HepG2 (cell line): ENCODE results near the gene UBQLN1. TPM values are rescaled to one million over a fixed set of nuclear protein-coding genes. Genes with fewer than 3 reads are reported as not detected.

Experiments
- ATAC-seq: fragments of 200-7000 bp; cut with Tn5 transposase; 3 replicates; pipeline ENCODE4 v1.9.1; 2020; ENCODE audit warnings: mild to moderate bottlenecking, moderate library complexity
- BruUV-seq: library from RNA; stranded (reverse); fragments of 400-500 nt; replicated peaks from 2 replicates; lab custom pipeline; 2021; lab: Mats Ljungman, UMichigan
- CTCF ChIA-PET: fragments of 300-600 bp; formaldehyde crosslinking; extraction: SDS; loops from one replicate; lab custom pipeline; 2021; ENCODE audit warnings: low total read pairs, inconsistent platforms, low intra/inter-chr PET ratio; lab: Yijun Ruan, JAX
- POLR2A ChIA-PET: fragments of 350-600 bp; sonication (Branson Sonifier 250); formaldehyde crosslinking; loops from one replicate; lab custom pipeline; 2020; ENCODE audit warnings: antibody characterized with exemption, inconsistent platforms; lab: Yijun Ruan, JAX
- DNase-seq: peaks from one replicate; pipeline ENCODE4 v3.0.0-alpha.2; 2015; ENCODE audit warnings: low spot score
- FAIRE-seq: peaks from 3 replicates; lab custom pipeline; 2011; peaks lifted over from hg19 to GRCh38; lab: Jason Lieb, UNC
- H2AFZ ChIP-seq: one replicate; pipeline ENCODE4 v1.6.1; 2011; ENCODE audit warnings: low read length, inconsistent platforms
- H3K27ac ChIP-seq: fragments of 300-600 bp; 3 replicates; pipeline ENCODE4 v1.8.0; 2011; ENCODE audit warnings: mixed run types, mild to moderate bottlenecking, mixed read lengths, low read length, inconsistent platforms; ENCODE audit not compliant: insufficient read depth; ENCODE audit errors: extremely low read length
- H3K27me3 ChIP-seq, 2 experiments: fragments of 200-600 bp in 1 of 2; 2 replicates in 1 of 2; 3 replicates in 1 of 2; pipeline versions ENCODE4 v1.6.0 to v1.8.0; 2011; ENCODE audit warnings: low read length in 2 of 2, mild to moderate bottlenecking in 2 of 2, moderate library complexity in 2 of 2, inconsistent platforms in 1 of 2; ENCODE audit not compliant: insufficient read depth in 2 of 2, control insufficient read depth in 1 of 2
- H3K36me3 ChIP-seq, 2 experiments: fragments of 200-600 bp in 1 of 2; replicated peaks in 1 of 2; 2 replicates in 1 of 2; 3 replicates in 1 of 2; pipeline versions ENCODE4 v1.5.1 to v1.8.0; 2011; ENCODE audit warnings: low read length in 2 of 2, inconsistent platforms in 1 of 2; ENCODE audit not compliant: insufficient read depth in 2 of 2, control insufficient read depth in 1 of 2
- H3K4me1 ChIP-seq: 2 replicates; pipeline ENCODE4 v1.5.1; 2012; ENCODE audit warnings: low read length, inconsistent platforms; ENCODE audit not compliant: insufficient read depth
- H3K4me2 ChIP-seq: 2 replicates; pipeline ENCODE4 v1.6.0; 2011; ENCODE audit warnings: low read depth, low read length, inconsistent platforms
- H3K4me3 ChIP-seq, 3 experiments: fragments of 200-600 bp in 1 of 3; sonication (generic), shearing (Covaris generic) in 1 of 3; replicated peaks in 1 of 3; 2 replicates each; pipeline ENCODE4 v1.5.1; 2011 to 2016; ENCODE audit warnings: low read length in 3 of 3, inconsistent platforms in 2 of 3, low read depth in 2 of 3, mild to moderate bottlenecking in 2 of 3, control low read depth in 1 of 3, mixed read lengths in 1 of 3; ENCODE audit not compliant: insufficient read depth in 1 of 3
- H3K79me2 ChIP-seq: one replicate; pipeline ENCODE4 v1.6.1; 2011; ENCODE audit warnings: low read length, inconsistent platforms; ENCODE audit not compliant: insufficient read depth
- H3K9ac ChIP-seq: 2 replicates; pipeline ENCODE4 v1.6.0; 2011; ENCODE audit warnings: mild to moderate bottlenecking, low read depth, low read length, inconsistent platforms; ENCODE audit not compliant: insufficient read depth
- H3K9me3 ChIP-seq: 2 replicates; pipeline ENCODE4 v1.5.1; 2012; ENCODE audit warnings: mild to moderate bottlenecking, low read length
- H4K20me1 ChIP-seq: 2 replicates; pipeline ENCODE4 v1.6.0; 2011; ENCODE audit warnings: inconsistent platforms, mild to moderate bottlenecking, low read length, moderate library complexity; ENCODE audit not compliant: insufficient read depth
- IRF2 ChIP-seq: IDR thresholded peaks from 2 replicates; pipeline ENCODE4 v1.6.1; 2018; ENCODE audit warnings: missing genetic modification reagents, missing compliant biosample characterization
- MLX ChIP-seq: IDR thresholded peaks from 2 replicates; pipeline ENCODE4 v1.6.1; 2016
- NRL ChIP-seq: sonication (generic); formaldehyde crosslinking; IDR thresholded peaks from 2 replicates; pipeline ENCODE4 v1.5.0; 2020; ENCODE audit warnings: missing genetic modification reagents, mild to moderate bottlenecking, moderate library complexity, borderline replicate concordance
- PRDM10 ChIP-seq: sonication (generic); formaldehyde crosslinking; IDR thresholded peaks from 2 replicates; pipeline ENCODE4 v1.4.0; 2020; ENCODE audit warnings: low read depth, missing genetic modification reagents
- ZNF740 ChIP-seq: sonication (generic); formaldehyde crosslinking; IDR thresholded peaks from 2 replicates; pipeline ENCODE4 v1.4.0; 2020; ENCODE audit warnings: missing genetic modification reagents
- ZNF781 ChIP-seq: sonication (generic); formaldehyde crosslinking; IDR thresholded peaks from 2 replicates; pipeline ENCODE4 v1.5.1; 2020; ENCODE audit warnings: borderline replicate concordance, mild to moderate bottlenecking, missing genetic modification reagents; ENCODE audit errors: not compliant biosample characterization
- WGBS: methylation state at CpG from one replicate; pipeline ENCODE4 v1.1.6; 2017; ENCODE audit warnings: low lambda C conversion rate; 5-methylcytosine and 5-hydroxymethylcytosine counted together
- in situ Hi-C: cut with HindIII; loops from 2 replicates; pipeline ENCODE4 v1.10.0; 2017; ENCODE audit warnings: low pct_unique_long_range_greater_than_20kb; ENCODE audit not compliant: extremely low pct_ligation_motif_present
- intact Hi-C: fragments of 100-400 bp; cut with micrococcal nuclease; formaldehyde crosslinking; loops from one replicate; pipeline ENCODE4 v1.10.0; 2022; ENCODE audit not compliant: unreplicated experiment
- polyA plus RNA-seq, 8 experiments: library from polyadenylated mRNA; depleted of rRNA in 3 of 8; stranded (reverse) in 7 of 8; unstranded in 1 of 8; fragments of >200 nt; fragmentation: Illumina TruSeq in 4 of 8; extraction: Trizol in 4 of 8; gene quantifications; 2 replicates each; pipeline versions ENCODE4 v1.2.1 to v1.2.3, GENCODE V29; 2011 to 2016; ENCODE audit warnings: low read depth in 4 of 8, missing spikeins in 1 of 8, mixed read lengths in 1 of 8; ENCODE audit not compliant: insufficient read depth in 1 of 8
- total RNA-seq, 5 experiments: library from RNA; depleted of rRNA; stranded (reverse); fragments of >200 nt; fragmentation: Illumina TruSeq; extraction: Trizol; gene quantifications; 2 replicates each; pipeline ENCODE4 v1.2.3, GENCODE V29; 2016; ENCODE audit warnings: low read depth in 1 of 5

The UBQLN1 gene
- total and polyA plus RNA-seq, 2 of the 13 experiments (the other 11 are each of a cell fraction or from before 2014, with no cell fraction given), result 78.1 to 83.8 TPM

GRCh38 chr9:83639266-83639665 lies 68.5 kb downstream of the UBQLN1 start:
- H3K27ac ChIP-seq, result no peak overlapping the region
- H3K4me2 ChIP-seq, result no peak overlapping the region
- intact Hi-C loops, result no loop called here
- CTCF ChIA-PET, result no interaction called here
- no peaks in the 10 kb centered on the region for H3K27me3 ChIP-seq
- no TSS peak for BruUV-seq
- 96% methylated on average over 1 of the region's 1 CpG for WGBS
- no peak for TF ChIP-seq MLX (CRISPR knock-in tag)
- no peak for TF ChIP-seq ZNF740
- no peak for TF ChIP-seq ZNF781 (CRISPR knock-in tag)
- no peak for TF ChIP-seq NRL
- no peak for TF ChIP-seq PRDM10
- TF ChIP-seq IRF2 (CRISPR knock-in tag), result no peak
- ATAC-seq (no peak), FAIRE-seq (no peak), DNase-seq (no peak)
- 0 out of 5 replicates have a peak, but pooled peaks cover 0 to 3% of the 10 kb centered on the region in 2 experiments for H3K36me3 ChIP-seq
- H3K9ac ChIP-seq, result no peak overlapping the region
- no peaks in the 10 kb centered on the region for H3K9me3 ChIP-seq
- in situ Hi-C loops, result no loop called here
- no peak overlapping the region for H3K4me3 ChIP-seq
- H2AFZ ChIP-seq, result no peak overlapping the region
- H3K79me2 ChIP-seq, result no peaks in the 10 kb centered on the region
- H3K4me1 ChIP-seq, result peaks cover 13% of the 10 kb centered on the region
- POLR2A ChIA-PET, result interaction anchor here (1.7 kb wide), 1 partner anchor 15 kb away, joined by 4 read pairs; the partner anchor contains the start of gene IDNK
- no peaks in the 10 kb centered on the region for H4K20me1 ChIP-seq
